ENCODE measurements around the gene GNE. TPM values are rescaled to one million over a fixed set of nuclear protein-coding genes. Genes with fewer than 3 reads are reported as not detected.

Gene GNE
- total RNA-seq, 1 experiment from 2014 or later, result 20.6 TPM

DNA sequence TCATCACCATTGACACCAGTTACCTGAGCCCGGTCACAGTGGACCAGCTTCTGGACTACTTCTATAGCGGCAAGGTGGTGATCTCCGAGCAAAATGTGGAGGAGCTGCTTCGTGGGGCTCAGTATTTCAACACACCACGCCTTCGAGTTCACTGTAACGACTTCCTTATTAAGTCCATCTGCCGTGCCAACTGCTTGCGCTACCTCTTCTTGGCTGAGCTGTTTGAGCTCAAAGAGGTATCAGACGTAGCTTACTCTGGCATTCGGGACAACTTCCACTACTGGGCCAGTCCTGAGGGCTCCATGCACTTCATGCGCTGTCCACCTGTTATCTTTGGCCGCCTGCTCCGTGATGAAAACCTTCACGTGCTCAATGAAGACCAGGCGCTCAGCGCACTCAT lies 88.5 kb downstream of the GNE start:
- Histone ChIP-seq H3K9me3 (ENCODE audit: low read depth, low read length, poor library complexity, severe bottlenecking) (no peaks in the 10 kb centered on the region), H3K27ac (ENCODE audit: low read depth, low read length, poor library complexity, severe bottlenecking) (no peak overlapping the region), H3K4me3 (ENCODE audit: low read depth, low read length, poor library complexity, severe bottlenecking) (no peak overlapping the region), H3K27me3 (replicated peaks; ENCODE audit: insufficient read depth, low read depth, low read length, poor library complexity) (no peaks in the 10 kb centered on the region), H3K4me1 (ENCODE audit: insufficient read depth, low read length, poor library complexity, severe bottlenecking) (no peaks in the 10 kb centered on the region), H3K36me3 (ENCODE audit: insufficient read depth, low read length, poor library complexity, severe bottlenecking) (no peaks in the 10 kb centered on the region)
- no peak for DNase-seq (ENCODE audit: low spot score)
- no TSS peak for BruUV-seq (replicated peaks)
- ChIA-PET CTCF (no interaction called here), POLR2A (ENCODE audit: low non-redundant PET) (no interaction called here)
- intact Hi-C loops (cut with micrococcal nuclease; ENCODE audit: unreplicated experiment), result loop anchor here (5.0 kb wide), 2 partner anchors 162 to 217 kb away; no protein-coding TSS in a partner anchor
- no peak for TF ChIP-seq EZH2 (IDR thresholded peaks at IDR 0.05; ENCODE audit: borderline replicate concordance, low read depth, low read length, poor library complexity, severe bottlenecking)
- TF ChIP-seq, protein P1, sequence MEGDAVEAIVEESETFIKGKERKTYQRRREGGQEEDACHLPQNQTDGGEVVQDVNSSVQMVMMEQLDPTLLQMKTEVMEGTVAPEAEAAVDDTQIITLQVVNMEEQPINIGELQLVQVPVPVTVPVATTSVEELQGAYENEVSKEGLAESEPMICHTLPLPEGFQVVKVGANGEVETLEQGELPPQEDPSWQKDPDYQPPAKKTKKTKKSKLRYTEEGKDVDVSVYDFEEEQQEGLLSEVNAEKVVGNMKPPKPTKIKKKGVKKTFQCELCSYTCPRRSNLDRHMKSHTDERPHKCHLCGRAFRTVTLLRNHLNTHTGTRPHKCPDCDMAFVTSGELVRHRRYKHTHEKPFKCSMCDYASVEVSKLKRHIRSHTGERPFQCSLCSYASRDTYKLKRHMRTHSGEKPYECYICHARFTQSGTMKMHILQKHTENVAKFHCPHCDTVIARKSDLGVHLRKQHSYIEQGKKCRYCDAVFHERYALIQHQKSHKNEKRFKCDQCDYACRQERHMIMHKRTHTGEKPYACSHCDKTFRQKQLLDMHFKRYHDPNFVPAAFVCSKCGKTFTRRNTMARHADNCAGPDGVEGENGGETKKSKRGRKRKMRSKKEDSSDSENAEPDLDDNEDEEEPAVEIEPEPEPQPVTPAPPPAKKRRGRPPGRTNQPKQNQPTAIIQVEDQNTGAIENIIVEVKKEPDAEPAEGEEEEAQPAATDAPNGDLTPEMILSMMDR (conservative IDR thresholded peaks at IDR 0.05; ENCODE audit: low read depth, low read length), result no peak

DNA sequence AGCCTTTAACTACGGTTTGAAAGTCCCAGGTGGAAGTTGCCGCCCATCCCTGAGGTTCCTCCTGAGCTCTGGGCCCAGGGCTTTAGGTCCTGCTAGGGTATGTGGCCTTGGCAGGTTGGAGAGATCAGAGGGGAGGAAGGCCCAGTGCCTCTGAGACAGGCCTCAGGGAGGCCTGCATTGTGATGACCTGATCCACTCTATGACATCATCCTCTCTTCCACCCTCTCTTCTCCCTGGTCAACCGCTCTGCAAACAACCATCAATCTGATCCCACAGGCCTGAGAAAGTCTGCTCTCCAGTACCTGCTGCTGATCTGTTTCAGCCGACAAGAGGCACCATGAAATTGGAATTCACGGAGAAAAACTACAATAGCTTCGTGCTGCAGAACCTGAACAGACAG lies 89.1 kb downstream of the GNE start, which contains the start of gene CCIN:
Gene CCIN, plus strand, starts transcription at position 223 of the 400 bp plus-strand sequence. Its CDS starts 115 bp downstream, at position 338.
- DNase-seq (ENCODE audit: low spot score), result no peak
- Histone ChIP-seq H3K27ac (ENCODE audit: low read depth, low read length, poor library complexity, severe bottlenecking) (no peak within 1 kb of the TSS), H3K27me3 (replicated peaks; ENCODE audit: insufficient read depth, low read depth, low read length, poor library complexity) (no peaks in the 10 kb centered on the region), H3K9me3 (ENCODE audit: low read depth, low read length, poor library complexity, severe bottlenecking) (no peaks in the 10 kb centered on the region), H3K4me1 (ENCODE audit: insufficient read depth, low read length, poor library complexity, severe bottlenecking) (no peaks in the 10 kb centered on the region), H3K36me3 (ENCODE audit: insufficient read depth, low read length, poor library complexity, severe bottlenecking) (no peaks in the 10 kb centered on the region), H3K4me3 (ENCODE audit: low read depth, low read length, poor library complexity, severe bottlenecking) (no peak within 1 kb of the TSS)
- BruUV-seq (replicated peaks), result no TSS peak
- TF ChIP-seq, protein P1 (conservative IDR thresholded peaks at IDR 0.05; ENCODE audit: low read depth, low read length), result no peak
- no peak for TF ChIP-seq EZH2 (IDR thresholded peaks at IDR 0.05; ENCODE audit: borderline replicate concordance, low read depth, low read length, poor library complexity, severe bottlenecking)
- POLR2A ChIA-PET (ENCODE audit: low non-redundant PET), result no interaction called here
- intact Hi-C loops (cut with micrococcal nuclease; ENCODE audit: unreplicated experiment), result loop anchor here (5.0 kb wide), 2 partner anchors 162 to 217 kb away; no protein-coding TSS in a partner anchor
- CTCF ChIA-PET, result no interaction called here

DNA sequence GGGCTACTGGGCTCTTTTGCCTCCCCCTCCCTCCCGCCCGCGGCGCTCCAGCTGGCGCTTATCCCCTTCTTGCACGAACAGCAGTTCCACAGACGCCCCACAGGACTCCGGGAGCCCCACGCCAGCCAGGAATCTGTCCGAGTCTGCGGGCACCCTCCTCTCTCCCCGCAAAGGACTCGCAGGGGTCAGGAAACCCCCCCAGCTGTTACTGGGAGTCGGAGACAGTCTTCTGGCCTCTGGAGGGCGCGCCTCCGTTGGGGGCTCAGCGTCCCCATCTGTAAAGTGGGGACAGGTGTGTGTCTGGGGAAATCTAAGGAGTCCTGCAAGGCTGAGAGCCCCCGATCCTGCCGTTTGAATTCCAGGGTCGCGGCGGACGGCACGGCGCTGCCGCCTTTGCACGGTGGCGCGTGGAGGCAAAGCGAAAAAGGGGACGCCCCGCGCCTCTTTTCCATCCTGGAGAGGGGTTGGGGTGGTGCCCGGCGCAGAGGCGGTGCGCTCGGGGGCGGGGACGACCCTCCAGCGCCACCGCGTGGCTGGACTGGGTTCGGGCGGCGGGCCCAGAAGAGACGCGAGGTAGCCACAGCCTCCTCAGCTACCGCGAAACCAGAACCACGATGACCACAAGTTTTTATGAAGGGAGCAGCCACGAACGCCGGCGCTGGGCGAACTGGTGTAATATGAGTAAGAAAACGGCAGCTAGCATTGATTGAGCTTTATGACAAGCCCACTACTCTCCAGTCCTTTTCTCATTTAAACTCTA lies 91.9 kb downstream of the GNE start:
- Histone ChIP-seq H3K4me3 (ENCODE audit: low read depth, low read length, poor library complexity, severe bottlenecking) (peak overlapping the region; percentile 49), H3K4me1 (ENCODE audit: insufficient read depth, low read length, poor library complexity, severe bottlenecking) (peaks cover 6% of the 10 kb centered on the region), H3K9me3 (ENCODE audit: low read depth, low read length, poor library complexity, severe bottlenecking) (no peaks in the 10 kb centered on the region), H3K27me3 (replicated peaks; ENCODE audit: insufficient read depth, low read depth, low read length, poor library complexity) (no peaks in the 10 kb centered on the region), H3K27ac (ENCODE audit: low read depth, low read length, poor library complexity, severe bottlenecking) (no peak overlapping the region), H3K36me3 (ENCODE audit: insufficient read depth, low read length, poor library complexity, severe bottlenecking) (no peaks in the 10 kb centered on the region)
- BruUV-seq (replicated peaks), result no TSS peak
- ChIA-PET POLR2A (ENCODE audit: low non-redundant PET) (no interaction called here), CTCF (interaction anchor here (0.6 to 1.6 kb wide), 7 partner anchors 14 to 162 kb away, joined by 3 to 7 read pairs (median 5); partner anchors contain the start of gene CLTA)
- TF ChIP-seq, protein P1 (conservative IDR thresholded peaks at IDR 0.05; ENCODE audit: low read depth, low read length), result peak; percentile 97
- no peak for TF ChIP-seq EZH2 (IDR thresholded peaks at IDR 0.05; ENCODE audit: borderline replicate concordance, low read depth, low read length, poor library complexity, severe bottlenecking)
- intact Hi-C loops (cut with micrococcal nuclease; ENCODE audit: unreplicated experiment), result loop anchor here (1.0 to 5.0 kb wide), 3 partner anchors 63 to 214 kb away; no protein-coding TSS in a partner anchor
- peak; percentile 87 for DNase-seq (ENCODE audit: low spot score)

Data from A673 (cell line).